Measurements from ENCODE around the gene KRT17.

The KRT17 gene

GRCh38 chr17:41624208-41625101 lies at the start of gene KRT17:
TSS of gene KRT17 (minus strand) at chr17:41624575. CDS start at chr17:41624509, 66 bp downstream.
- DNase-seq, result no peak

- DNase-seq, result no peak
These were observed 47.8 kb upstream of the KRT17 start for GRCh38 chr17:41672153-41672552.

DNA sequence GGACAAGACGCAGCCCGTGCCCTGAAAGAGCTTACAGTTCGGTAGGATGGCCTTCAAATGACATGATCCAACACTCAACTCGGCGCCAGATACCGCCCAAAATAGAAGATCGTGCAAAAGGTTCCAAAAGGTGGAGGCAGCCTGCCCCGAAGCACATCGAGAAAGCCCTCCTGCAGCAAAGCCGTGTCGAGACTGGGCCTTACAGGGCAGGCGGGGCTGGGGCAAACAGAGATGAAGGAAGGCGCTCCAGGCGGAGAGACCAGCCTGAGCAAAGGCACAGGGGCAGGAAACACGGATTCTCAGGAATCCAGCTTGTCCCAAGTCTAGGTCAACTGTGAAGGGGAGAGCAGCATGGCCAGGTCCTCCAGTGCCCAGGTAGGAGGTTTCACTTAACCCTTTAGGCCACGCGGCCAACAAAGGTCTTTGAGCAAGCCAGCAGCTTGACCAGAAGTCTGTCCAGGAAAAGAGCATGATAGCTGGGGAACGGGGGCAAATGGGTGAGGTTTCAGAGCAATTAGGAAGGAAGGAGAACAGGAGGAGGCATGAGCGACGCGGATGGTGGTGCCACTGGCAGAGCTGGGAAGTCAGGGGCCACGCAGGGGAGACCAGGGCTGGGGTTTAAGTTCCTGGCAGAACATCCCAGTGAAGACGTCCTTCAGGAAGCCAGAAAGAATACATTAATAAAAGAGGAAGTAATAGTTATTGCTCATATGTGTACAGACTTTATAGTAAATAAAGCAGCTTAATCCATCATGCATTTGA lies 43.1 kb upstream of the KRT17 start:
- DNase-seq, result peak; percentile 58 to 59

- peak; percentile 77 to 83 for DNase-seq
These were observed 42.4 kb upstream of the KRT17 start for GRCh38 chr17:41666708-41667279.

- DNase-seq, result peak; percentile 36 to 46
These were observed 41.9 kb upstream of the KRT17 start for GRCh38 chr17:41666237-41666641.

GRCh38 chr17:41665566-41666236 lies 41.3 kb upstream of the KRT17 start:
- peak; percentile 54 to 71 for DNase-seq

GRCh38 chr17:41664587-41665565 lies 40.5 kb upstream of the KRT17 start:
- DNase-seq, result no peak

GRCh38 chr17:41664172-41664457 lies 39.7 kb upstream of the KRT17 start:
- peak in 1 of 2 experiments; percentile 5 for DNase-seq

DNA sequence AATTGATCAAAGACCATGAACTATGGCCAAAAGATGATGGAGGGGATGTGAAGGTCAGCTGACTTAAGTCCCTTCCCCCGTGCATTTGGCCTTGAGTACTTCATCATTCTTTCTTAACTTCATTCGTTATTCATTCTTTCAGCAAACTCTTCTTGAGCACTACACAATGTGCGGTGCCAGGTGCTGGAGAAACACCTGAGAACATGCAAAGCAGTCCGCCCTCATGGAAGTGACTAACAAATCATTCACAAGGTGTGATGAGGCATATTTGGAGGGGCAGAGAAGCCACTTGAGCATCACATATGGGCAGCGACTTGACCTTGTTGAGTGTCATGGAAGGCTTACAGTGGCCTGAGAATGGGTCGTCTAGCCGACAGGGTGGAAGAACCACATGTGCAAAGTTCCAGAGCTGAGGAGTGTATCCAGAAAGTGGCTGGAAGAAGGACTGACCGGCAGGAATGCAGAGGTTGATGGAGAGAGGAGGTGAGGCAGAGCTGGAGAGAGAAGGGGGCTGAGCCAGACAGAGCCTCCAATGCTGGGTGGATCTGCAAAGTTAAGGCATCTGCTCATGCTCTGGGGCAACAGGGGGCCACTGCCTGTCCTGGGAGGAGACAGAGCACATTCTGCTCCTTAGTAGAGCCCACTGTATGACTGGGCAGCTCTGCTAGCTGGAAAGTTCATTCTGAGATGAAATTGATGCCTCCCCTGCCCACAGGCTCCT lies 39.2 kb upstream of the KRT17 start:
- no peak for DNase-seq

DNA sequence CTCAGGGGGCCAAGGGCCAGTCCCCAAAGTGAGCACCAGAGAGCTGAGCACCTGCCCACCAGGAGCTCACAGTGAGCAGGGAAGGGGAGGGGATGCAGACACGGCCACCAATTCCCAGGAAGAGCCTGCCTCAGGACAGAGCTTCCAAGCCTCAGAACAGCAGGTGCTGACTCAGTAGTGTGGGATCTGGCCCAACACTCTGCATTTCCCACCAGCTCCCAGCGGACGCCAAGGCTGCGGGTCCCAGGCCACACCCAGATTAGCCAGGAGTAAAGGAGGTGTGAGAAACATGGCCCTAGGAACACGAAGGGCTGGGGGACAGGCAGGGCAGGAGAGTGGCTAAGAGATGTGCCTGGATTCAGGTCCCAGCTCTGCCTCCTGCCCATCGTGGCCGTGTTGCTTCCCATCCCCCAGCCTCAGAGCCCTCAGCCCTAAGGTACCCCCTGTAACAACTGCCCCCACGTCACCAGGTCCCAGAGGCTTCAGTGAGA lies 35.9 kb upstream of the KRT17 start:
- DNase-seq, result no peak

DNA sequence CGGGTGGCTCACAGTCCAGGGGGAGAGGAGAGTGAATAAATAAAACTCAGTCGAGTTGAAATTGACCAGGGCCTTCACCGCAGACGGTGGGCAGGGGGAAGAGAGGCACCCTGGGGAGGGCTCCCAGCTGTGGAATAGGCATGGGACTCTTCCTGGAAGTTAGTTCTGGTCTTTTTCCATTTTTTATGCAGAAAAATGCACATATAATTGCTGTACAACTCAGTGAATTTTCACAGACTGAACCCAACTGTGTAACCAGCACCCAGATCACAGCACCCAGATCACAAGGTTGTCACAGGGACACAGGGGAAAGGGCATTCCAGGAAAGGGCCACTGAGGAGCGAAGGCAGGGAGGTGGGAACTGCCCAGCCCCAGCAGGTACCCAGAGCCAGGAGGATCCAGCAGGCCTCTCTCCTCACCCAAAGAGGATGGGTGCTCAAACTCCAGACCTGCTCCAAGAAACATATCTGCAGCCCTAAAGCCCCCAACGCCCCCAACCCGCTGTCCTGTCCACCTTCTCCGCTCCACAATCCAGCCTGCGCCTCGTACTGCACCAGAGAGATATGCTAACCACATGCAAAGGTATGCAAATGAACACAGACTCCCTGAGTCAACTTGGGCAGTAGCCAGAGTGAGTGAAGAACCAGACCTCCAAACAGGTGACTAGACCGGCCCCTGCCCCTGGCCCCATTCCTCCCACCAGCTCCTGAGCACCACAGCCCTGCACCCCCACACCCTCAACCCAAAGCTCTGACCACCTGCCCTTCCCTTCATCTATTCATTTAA lies 35.2 kb upstream of the KRT17 start:
- DNase-seq, result no peak

DNA sequence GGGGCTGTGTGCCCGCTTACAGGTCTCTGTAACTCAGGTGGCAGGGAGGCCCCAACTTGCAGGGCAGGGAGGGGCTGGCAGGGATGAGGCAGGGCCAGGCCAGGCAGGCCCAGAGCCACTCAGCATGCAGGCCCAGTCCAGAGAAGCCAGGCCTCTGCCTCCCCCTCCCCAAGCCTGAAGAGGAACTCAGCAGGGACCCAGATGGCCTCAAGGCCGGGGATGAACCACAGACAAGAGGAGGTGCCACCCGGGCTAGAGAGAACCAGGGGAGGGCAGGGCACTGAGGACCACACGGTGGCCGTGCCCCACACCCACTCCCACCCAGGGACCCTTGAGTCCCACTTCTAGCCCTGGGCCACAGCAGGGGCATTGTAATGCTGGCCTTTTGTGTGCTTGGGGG lies 34.5 kb upstream of the KRT17 start:
- DNase-seq, result no peak

DNA sequence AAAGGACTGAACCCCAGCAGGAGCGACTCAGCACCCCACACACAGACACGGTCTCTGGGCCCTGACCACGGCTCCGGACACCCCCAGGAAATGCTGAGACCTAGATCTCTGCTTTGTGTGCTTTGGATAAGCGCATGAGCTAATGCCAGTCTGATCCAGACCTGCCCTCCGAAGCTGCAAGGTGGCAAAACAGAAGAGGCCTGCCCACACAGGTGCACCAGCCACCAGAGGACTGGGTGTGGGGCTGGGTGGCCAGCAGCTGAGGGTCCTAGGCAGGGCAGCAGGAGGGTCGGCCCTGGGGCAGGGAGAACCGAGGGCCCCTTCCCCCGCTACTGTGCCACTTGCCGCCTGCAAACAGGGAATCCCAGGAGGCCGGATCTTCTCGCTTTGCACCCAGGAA lies 33.6 kb upstream of the KRT17 start:
- no peak for DNase-seq

DNA sequence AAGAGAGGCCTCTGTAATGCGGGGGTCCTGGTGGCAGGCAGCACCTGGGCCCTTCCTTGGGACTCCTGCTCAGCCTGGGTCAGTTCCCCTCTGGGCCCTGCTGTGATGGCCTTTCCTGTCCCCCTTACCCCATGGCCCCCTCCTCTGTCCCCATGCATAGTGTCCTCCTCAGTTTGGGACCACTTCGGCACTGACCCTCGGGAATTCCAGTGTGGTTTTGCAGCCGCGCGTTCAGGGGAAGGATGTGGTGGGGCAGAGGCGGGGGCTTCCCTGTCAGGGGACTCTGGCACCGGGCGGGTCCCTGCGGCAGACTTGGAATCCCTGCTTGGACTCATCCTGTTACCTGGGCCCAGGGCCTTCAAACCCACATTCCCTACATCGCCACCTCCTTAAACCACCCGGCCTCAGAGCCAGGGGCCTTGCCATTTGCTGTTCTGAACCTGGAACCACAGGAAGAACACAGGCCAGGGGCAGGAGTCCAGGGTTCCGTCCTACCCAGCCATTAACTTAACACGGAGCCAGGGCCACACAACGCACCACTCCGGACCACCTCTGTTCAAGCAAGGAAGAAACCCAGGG lies 32.9 kb upstream of the KRT17 start:
- no peak for DNase-seq

GRCh38 chr17:41656249-41657023 lies 32.1 kb upstream of the KRT17 start:
- no peak for DNase-seq

DNA sequence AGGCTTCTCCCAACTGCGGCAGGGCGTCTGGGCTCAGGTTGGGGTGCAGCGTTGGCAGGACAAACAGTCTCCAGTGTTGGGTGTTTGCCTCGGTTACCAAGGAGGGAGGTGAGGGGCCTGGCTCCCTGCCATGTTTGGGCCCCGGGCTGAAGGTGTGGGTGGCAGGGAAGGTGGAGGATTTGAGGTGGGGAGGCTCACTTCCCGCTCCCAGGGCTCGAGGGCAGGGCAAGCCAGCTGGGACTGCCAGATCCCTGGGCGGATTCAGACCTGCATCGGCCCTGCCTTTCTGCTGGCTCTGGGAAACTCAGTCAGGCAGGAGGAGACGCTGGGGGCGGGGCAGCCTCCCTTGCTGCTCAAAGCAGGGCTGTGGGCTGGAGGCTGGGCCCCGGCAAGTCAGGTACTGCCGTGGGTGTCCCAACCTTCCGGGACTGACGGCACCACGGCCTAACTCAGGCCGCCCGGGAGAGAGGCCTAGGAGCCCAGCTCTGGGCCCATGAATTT lies 31.3 kb upstream of the KRT17 start:
- no peak for DNase-seq

DNA sequence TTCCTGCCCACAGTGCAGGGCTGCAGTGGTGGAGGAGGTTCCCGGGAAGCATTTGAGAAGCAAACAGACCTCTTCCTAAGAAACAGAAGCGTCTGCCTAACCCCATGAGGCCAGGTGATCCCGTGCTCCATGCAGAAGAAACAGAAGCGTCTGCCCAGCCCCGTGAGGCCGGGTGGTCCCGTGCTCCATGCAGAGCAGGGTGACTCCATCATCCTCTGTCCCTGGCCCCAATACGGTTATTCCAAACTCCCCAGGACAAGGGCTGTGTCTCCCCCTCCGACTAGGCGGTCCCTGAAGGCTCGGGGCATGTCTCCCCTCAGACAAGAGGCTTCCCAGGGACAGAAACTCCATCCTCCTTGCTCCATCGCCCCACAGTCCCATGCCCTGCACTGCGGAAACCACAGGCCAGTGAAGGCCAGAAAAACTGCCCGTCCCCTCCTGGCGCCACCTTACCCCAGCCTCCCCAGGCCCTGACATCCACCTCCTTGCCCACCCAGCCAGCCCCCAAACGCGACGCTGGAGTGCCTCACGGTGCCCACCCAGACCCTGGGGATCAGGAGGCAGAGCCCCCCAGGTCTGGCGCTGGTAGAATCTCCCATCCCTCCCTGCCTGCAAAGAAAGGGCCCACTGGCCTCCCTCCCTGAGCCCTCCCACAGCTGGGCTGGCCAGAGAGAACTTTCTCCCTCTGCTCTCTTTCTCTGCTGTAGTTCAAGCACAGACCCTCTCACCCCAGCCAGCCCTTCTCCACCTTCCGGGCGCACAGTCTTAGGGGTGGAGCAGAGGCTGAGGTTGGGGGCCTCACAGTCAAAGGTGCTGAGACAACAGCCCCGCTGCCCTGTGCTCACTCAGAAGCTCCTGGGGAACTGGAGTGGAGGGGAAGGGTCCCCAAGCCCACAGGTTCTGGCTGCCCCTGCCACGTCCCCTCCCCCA lies 30.6 kb upstream of the KRT17 start:
- DNase-seq, result no peak

Measured in Kasumi-1 (cell line).